Fibroblast of skin of back (primary cell): ENCODE results near the gene ERGIC1.
A peak's percentile ranks its signal among the peaks of the same experiment; 100 is the strongest.

Experiments used
- DNase-seq: peaks from one replicate; pipeline ENCODE4 v3.0.0-alpha.2; 2013

Gene ERGIC1

DNA sequence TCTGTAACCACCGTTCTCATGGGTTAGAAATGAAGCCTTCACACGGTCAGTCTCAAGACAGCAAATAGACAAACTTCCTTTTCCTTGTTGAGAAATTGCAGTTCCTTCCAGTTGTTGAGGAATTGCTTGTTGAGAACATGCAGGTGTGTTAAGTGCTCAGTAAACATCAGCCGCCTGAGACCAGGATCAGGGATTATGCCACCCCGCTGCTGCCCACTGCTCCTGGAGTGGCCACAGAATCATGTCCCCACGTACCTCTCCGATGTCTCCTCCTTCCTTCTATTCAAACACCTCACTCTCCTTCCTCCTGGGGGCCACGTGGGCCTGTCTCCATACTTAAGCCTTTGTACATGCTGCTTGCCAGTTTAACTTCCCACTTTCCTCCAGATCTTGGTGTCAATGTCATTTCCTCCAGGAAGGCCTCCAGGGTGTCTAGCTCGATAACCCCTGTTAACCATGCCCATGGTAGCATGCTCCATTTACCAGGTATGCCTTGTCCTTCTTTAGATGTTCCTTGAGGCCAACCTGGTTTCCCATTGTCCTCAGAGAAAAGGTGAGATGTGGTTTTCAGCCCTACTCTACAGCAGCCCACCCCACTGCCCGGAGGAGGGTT, 91.4 kb downstream of the ERGIC1 start:
- no peak for DNase-seq

DNA sequence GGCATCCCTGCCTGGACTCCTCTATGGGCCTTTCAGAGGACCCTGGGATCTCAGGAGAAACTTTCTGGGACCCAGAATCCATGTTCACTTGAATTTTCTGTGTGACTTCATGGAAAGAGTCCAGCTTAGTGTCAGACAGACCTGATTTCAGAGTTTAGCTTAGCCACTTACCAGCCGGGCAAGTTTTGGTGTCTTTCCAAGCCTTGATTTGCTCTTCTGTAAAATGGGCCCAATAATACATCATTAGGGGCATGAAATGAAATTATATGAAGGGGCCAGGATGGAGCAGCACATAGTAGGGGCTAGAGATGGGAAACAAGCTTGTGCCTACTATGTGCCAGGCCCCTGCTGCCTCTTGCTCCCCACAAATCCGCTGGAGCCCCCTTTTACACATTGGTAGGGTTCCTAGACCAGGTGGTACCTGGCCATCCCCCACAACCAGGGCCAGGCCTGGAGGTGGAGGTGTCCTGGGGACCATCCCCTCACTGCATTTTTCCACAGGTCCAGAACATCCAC, 92.0 kb downstream of the ERGIC1 start:
- no peak for DNase-seq

DNA sequence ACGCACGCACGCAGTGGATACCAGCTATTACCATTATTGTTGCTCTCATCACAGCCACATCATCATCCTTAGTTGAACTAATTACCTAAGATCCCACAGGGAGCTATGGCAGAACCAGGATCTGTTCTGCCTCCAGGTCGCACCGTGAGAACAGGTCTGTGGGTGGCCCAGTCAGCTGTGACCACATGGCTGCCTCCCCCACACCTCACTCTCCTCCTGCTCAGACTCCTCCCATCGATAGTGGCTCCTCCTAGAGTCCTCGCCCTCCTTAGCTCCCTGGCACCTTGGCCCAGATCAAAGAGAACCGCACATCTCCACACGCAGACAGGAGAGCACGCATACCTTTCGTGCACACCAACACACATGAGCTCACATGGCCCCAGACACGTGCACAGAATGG, 92.7 kb downstream of the ERGIC1 start:
- no peak for DNase-seq

DNA sequence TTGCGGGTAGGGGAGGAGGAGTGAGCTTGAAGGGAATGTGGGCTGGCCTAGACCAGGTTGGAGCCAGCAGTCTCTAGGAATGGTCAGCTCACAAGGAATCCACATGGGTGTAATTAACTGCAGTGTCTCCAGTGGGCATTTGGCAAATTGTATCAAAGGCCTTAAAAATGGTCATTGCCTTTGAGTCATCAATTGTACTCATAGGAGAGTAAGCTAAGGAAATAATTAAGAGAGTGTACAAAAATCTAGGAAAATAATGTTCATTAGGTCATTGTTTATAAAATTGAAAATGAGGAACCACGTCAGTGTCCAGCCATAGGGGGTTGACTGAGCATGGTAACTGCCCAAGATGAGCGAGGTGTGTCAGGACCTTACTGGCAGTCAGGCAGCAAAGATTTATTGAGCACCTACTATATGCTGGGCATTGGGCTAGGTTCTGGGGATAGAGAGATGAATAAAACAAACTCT, 95.4 kb downstream of the ERGIC1 start:
- DNase-seq, result peak; percentile 59

DNA sequence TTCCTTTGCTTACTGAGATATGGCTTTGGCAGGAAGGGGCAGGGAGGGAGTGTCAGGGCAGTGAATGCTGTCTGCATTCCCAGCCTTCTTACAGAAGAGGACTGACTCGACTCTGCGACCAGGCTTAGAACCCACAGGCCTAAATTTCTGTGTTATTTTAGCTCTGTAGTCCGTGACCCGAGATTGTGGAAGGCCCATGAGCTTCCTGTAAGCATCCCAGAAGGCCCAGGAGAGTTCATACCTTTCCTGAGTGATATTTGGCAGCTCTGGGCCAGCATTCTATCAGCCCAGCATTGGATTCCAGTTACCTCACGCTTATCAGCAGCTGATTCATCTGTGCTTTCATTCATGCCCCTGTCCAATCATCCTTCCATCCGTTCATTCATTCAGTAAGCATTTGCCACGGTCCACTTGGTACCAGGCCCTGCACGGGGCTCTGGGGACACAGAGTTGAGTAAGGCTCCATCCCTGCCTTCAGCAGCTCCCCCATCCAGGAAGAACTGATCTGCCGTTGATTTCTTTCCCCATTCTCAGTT, 97.0 kb downstream of the ERGIC1 start:
- peak; percentile 91 for DNase-seq

DNA sequence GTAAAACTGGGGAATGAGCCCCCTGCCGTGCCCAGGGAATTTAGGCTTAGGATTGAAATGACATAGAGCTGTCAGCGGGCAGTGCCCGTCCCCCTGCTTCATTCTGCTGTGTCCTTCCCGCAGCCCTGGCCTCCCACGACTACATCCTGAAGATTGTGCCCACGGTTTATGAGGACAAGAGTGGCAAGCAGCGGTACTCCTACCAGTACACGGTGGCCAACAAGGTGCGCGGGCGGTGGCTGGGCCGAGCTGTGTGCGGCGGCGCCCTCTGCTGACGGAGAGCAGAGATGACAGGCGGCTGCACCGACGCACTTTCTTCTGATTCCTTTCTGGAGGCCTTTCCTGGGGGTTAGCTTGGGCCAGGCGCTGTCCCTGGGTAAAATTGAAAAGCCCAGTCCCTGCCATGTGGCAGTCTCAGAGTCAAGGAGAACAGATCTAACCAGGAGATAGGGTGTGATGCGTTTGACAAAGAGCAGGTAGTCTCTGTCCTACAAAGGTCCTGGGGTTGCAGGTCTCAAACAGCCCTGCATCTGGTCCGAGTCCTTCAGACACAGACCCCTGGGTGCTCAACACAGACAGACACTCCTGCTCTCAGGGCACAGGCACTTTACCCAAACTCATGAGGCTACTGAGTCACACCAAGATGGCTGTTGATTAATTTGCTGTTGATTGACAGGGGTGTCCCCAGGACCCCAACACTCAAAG, 98.4 kb downstream of the ERGIC1 start:
- peak; percentile 61 for DNase-seq

DNA sequence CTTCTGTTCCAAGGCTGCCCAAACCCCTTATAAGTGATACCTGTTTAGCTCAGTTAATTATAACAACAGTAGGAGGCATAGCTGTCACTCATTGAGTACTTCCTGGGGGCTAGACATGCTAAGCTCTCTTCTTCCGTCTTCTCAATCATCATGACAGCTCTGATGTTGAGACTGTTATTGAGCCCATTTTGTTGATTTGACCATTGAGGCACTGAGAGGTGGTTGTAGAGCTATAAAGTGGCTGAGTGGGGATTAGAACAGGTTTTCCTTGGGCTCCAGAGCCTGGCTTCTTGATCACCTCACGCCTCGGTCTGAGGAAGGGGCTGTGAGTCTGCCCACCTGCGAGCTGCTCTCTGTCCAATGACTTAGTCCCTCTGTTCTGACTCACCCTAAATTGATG, 99.2 kb downstream of the ERGIC1 start:
- no peak for DNase-seq

DNA sequence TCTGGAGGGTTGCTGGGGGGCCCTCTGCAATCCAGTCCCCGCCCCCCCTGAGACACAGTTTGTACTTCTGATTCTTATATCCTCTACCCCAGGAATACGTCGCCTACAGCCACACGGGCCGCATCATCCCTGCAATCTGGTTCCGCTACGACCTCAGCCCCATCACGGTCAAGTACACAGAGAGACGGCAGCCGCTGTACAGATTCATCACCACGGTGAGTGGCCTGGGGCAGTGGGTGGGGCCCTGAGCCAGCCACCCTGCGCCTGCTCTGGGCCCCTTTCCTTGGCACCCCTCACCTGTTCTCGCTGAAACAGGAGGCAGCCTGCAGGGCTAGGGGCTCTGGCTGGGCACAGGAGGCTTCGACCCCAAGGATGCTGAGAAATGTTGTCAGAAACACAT, 101.0 kb downstream of the ERGIC1 start:
- DNase-seq, result no peak

DNA sequence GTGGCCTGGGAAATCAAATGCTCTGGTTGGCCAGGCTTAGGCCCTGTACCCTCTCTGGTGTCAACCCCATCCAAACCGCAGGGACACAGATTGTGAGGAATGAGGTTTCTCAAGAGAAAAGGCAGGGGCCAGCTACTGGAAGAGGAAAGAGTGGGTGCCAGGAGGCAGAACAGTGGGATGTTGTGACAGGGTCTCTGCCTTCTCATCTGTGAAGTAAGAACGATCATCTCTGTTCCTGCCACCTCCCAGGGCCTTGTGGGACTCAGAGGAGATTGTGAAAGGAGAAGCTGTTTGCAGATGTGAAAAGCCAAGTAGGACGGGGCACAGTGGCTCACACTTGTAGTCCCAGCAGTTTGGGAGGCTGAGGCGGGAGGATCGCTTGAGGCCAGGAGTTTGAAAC, 102.3 kb downstream of the ERGIC1 start:
- DNase-seq, result no peak

DNA sequence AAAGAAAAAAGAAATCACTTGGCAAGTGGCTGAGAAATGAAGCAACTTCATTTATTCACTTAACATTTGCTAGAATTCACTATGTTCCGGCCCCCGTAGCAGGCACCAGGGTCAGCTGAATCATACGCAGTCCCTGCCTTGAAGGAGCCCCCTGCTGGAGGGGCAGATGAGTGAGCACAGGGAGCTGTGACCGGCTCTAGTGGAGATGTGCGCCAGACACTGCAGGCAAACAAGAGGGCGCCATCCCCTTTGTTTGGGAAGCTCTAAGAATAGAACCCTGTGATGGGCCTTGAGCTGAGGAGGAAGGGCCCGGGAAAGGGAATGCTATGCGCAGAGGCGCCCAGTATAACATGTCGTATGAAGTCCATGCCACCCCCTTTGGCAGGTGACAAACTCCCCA, 105.0 kb downstream of the ERGIC1 start:
- DNase-seq, result peak; percentile 71

DNA sequence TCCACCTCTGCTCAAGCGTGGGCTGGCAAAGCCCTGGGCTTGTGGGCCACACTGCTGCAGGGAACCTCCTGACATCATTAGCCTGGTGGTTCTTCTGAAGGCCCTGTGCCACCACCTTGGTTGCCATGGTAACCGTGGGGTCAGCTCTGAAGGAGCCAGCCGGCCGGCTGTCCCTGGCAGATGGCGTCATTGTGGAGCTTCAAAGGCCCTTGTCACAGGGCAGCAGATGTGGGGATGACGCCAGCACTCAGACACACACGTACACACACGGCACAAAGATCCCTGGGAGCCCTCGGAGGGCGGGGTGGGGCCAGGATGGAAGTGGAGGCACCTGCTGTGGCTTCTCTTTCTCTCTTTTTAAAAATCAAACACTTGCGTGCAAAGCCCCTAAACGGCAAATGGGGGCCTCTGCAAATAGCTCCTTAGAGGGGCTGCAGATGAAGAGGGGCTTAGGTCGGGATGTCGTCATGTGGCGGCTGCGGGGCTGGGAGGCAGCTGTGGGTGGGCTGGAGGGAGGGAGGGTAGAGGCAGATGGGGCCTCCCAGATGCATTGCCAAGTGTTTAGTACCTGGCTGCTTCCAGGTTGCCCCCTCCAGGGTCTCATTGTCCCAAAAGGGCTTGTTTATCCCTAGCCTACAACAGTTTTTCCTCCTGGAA, 105.7 kb downstream of the ERGIC1 start:
- peak; percentile 42 for DNase-seq

DNA sequence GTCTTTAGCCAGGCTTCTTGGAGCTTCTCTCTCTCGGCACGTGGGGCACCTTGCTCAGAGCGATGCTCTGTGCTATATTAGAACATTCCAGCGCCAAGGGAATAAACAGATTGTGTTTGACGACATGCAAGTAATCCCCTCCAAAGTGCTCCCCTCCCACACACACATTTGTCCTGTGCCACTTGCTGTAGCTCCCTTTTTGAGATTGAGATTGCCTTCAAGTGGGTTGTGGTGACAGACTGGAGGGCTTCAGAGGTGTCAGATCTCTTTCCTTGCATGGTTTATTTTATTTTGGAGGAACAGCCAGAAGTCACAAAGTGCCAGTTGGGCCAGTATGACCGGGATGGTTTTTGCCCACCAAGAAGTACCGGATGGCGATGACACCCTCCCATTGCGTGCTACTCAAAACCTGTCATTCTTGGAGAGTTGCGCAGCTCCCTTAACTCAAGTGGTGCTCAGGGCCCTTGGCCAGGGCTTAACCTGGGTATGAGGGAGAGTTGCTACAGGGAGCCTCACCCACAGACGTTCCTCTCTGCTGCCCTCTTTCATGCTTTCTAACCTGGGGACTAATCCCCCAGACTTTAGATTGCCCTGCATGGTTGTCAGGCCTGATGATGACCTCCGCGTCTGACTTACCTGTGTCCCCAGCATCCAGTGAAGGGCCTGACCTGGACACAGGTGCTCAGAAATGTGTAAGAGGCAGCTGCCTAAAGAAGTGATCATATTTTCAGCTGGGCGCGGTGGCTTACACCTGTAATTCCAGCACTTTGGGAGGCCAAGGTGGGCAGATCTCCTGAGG, 106.4 kb downstream of the ERGIC1 start:
- DNase-seq, result no peak

DNA sequence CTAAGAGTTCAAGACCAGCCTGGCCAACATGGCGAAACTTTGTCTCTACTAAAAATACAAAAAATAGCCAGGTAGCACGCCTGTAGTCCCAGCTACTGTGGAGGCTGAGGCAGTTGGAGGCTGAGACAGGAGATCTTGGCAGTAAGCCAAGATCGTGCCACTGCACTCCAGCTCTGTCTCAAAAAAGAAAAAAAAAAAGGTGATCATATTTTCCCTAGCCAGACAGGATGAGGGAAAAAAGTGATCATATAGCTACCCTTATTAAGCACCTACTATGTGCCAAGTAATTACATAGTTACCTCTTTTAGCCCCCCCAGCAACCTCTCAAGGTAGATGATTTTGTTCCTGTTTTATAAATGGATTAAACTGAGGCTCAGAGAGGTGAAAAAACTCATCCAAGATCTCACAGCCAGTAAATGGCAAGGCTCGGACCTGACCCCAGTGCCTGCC, 107.0 kb downstream of the ERGIC1 start:
- peak; percentile 34 for DNase-seq

DNA sequence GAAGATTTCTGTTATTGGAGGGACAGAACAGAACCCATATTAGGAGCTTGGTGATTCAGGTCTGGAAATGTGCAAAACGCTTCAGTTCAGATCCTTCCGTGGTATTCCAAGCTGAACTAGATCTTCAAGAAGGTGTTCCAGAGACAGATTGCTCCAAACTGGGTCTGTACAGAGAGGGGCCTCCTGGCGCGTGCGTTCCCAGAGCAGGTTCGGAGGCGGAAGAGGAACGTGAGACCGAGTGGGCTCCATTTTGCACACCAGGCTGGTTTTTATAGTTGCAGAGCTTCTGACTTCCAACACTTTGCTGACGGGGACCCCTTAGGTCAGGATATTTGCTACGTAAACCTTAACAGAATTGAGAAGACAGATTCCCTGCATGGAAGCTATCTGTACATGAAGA, 108.5 kb downstream of the ERGIC1 start:
- no peak for DNase-seq

DNA sequence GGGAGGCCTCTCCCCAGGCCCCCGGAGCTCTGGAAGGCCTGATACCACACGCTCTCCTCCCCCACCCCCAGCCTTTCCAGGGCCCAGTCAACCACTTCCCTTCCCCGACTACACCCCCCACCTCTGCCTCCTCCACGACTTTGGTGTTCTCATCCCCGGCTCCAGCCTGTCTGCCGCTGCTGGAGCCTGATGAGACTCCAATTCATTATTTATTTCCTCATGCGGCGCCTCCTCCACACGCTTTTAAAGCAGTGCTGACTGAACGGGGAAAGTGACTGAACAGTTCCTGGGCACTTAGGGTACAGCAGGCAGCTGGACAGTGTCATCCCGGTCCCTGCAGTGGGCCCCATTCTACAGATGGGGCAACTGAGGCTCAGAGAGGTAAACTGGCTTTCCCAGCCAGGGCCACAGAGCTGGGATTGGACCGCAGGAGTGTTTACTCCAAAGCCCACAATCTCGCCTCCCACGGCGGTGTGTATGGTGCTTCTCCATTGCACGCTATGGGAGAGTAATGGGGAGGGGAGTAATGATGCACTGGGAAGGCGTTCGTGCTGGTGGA, 109.3 kb downstream of the ERGIC1 start:
- peak; percentile 98 for DNase-seq

DNA sequence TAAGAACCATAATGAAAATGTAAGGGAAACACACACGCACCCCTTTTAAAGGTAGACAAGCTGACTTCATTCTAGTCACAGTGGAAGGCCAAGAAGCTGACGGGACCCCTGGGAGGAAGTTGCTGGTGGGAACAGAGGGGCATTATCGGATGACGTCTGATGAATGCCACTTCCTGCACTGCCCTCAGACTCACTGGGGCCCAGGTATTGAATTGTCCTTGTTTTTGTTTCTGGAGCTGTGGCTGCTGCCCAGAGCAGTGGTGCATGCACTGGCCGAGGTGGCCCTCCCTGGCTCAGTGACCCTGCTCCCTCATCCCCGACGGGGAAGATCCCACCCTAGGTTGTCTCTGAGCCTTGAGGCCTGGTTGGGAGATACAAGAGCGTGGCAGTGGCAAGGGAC, 109.9 kb downstream of the ERGIC1 start:
- peak; percentile 63 for DNase-seq

DNA sequence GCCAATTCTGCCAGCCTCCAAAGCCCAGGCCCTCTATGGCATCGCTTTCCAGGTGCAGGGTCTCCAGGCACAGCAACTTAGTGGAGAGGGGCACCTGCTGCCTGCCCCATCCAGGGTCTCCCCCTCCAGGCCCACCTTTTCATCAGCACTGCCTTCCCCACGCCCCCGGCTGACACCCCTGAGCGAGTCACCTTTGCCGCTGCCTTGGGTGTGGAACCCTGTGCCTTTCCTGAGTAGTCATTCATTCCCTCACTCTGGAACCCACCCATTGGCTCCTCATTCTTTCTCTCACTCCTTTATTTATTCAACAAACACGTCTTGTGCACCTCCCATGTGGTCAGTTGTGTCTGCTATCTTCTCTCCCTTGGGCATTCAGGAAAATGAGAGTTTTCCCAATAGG, 110.7 kb downstream of the ERGIC1 start:
- peak; percentile 79 for DNase-seq

DNA sequence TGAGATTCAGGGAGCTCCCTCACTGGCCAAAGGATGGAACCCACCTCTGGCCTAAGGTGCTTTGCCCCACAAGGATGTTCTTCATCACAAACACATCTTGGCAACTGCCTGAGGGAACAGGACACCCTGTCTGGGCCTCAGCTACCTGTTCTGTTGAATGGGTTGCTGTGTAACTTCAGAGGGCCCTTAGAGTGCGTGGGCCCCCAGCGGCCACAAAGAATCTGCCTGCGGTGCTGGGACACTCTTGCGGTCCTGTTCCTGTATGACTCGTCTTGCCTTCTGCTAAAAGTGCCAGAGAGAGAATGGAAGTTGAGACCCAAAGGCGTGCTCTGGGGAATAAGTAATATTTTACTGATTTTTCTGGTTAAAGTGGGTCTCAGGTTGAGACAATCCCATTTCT, 111.1 kb downstream of the ERGIC1 start:
- DNase-seq, result peak; percentile 48

DNA sequence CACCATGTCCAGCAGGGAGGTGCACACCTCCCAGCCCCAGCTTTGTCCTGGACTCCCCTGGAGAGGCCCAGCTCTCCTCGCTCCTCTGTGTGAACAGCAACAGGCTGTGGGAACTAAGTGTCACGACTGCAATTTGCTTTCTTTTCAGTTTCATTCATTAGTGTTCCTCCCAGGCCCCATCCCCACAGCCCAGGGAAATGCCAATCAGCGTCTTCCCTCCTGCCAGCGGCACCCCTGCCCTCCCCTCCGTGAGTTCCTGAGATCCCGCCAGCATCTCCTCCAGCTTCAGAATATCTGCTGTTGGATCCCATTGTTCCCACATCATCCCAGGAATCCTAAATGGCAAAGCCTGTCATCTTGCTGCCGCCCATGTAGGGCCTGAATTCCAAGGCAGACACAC, 112.1 kb downstream of the ERGIC1 start:
- DNase-seq, result no peak

DNA sequence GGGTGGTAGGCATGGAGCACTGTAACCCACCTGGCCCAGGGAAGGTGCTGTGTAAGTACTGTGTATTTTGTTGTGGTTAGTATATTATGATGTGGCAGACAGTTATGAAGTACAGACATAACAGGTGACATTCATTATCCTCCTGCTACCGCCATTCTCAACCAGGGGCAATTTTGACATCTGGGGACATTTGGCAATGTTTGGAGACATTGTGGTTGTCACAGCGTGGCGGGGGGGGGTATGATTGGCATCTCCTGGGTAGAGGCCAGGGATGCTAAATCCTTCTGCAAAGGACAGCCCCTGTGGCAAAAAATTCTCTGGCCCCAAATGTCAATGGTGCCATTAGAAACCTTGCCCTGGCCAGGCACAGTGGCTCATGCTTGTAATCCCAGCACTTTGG, 115.4 kb downstream of the ERGIC1 start:
- no peak for DNase-seq

DNA sequence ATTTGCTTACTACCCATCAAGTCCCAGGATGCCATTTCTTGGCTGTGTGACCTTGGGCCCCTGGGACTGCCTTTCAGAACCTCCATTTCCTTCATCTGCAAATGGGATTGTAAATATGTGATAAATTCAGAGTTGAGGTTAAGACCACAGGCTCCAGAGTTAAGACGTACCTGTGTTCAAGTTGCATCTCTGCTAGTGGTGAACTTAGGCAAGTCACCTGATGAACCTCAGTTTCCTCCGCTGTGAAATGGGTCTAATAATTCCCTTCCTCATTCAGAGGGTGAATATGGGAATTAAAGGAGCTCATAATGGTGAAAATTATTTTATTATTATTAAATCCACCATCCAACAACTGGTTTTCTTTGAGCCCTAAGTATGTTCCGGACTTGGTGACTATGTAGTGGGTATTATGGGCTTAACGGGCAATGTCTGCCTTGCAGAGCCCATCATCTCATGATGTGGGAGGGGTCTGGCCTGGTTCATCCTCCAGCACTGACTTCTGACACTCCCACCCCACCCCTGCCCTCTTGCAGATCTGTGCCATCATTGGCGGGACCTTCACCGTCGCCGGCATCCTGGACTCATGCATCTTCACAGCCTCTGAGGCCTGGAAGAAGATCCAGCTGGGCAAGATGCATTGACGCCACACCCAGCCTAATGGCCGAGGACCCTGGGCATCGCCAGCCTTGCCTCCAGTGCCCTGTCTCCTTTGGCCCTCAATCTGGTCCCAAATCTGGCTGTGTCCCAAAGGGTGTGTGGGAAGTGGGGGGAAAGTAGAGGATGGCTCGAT, 116.3 kb downstream of the ERGIC1 start:
- no peak for DNase-seq
